Thyroid gland (tissue), 4 donors: ENCODE data around the gene MGME1.

Experiments used
- CTCF ChIP-seq, 6 experiments: fragments of 200-600 bp in 3 of 6; fragments of 450-650 bp in 3 of 6; sonication (generic) in 3 of 6; IDR thresholded peaks; one replicate each; pipeline ENCODE4 v1.5.1; 2016 to 2019; ENCODE audit warnings: antibody characterized with exemption in 6 of 6, mild to moderate bottlenecking in 2 of 6, inconsistent platforms in 1 of 6, moderate library complexity in 1 of 6
- POLR2A ChIP-seq, 2 donors: fragments of 450-650 bp; IDR thresholded peaks; one replicate each; pipeline ENCODE4 v1.6.1; 2017; ENCODE audit warnings: antibody characterized with exemption in 2 of 2, mild to moderate bottlenecking in 2 of 2, moderate library complexity in 1 of 2

GRCh38 chr20:18039063-18039462 lies 70.2 kb downstream of the MGME1 start:
- TF ChIP-seq CTCF (IDR thresholded peaks at IDR 0.05) (no peak), POLR2A (IDR thresholded peaks at IDR 0.05) (no peak)
